Measurements from ENCODE around the gene MTHFSD.
"Not testable (repeated sequence)": the region's sequence is repeated elsewhere in the genome, so short reads cannot be mapped to it uniquely, and the experiment has no call there.

Gene MTHFSD

GRCh38 chr16:86593913-86594620 lies 39.0 kb upstream of the MTHFSD start:
- WGBS, 2 experiments (ENCODE audit: insufficient coverage in 2 of 2), result 75 to 76% methylated on average over 8 to 10 of the region's 13 CpGs
- Histone ChIP-seq H3K36me3 (ENCODE audit: control insufficient read depth, insufficient read depth, low read length) (no peaks in the 10 kb centered on the region), H3K4me3 (ENCODE audit: extremely low read depth, insufficient read depth, low read length, poor library complexity, severe bottlenecking) (no peak overlapping the region), H3K4me1 (ENCODE audit: control insufficient read depth, insufficient read depth, low read length, poor library complexity, severe bottlenecking) (peaks cover 3% of the 10 kb centered on the region), H3K9me3 (ENCODE audit: control insufficient read depth, low read length) (no peaks in the 10 kb centered on the region), H3K27ac (ENCODE audit: low read depth, low read length, severe bottlenecking) (no peak overlapping the region)

- Histone ChIP-seq H3K4me1 (ENCODE audit: control insufficient read depth, insufficient read depth, low read length, poor library complexity, severe bottlenecking) (peaks cover 3% of the 10 kb centered on the region), H3K27ac (ENCODE audit: low read depth, low read length, severe bottlenecking) (no peak overlapping the region), H3K36me3 (ENCODE audit: control insufficient read depth, insufficient read depth, low read length) (no peaks in the 10 kb centered on the region), H3K4me3 (ENCODE audit: extremely low read depth, insufficient read depth, low read length, poor library complexity, severe bottlenecking) (no peak overlapping the region), H3K9me3 (ENCODE audit: control insufficient read depth, low read length) (no peaks in the 10 kb centered on the region)
- WGBS, 2 experiments (ENCODE audit: insufficient coverage in 2 of 2), result 87 to 97% methylated on average over 4 of the region's 4 CpGs
Observed at GRCh38 chr16:86591270-86591669, 36.2 kb upstream of the MTHFSD start.

GRCh38 chr16:86590501-86591144 lies 35.6 kb upstream of the MTHFSD start:
- no peaks in the 10 kb centered on the region for H3K36me3 ChIP-seq (ENCODE audit: control insufficient read depth, insufficient read depth, low read length)
- 85 to 95% methylated on average over 2 to 3 of the region's 4 CpGs for WGBS, 2 experiments (ENCODE audit: insufficient coverage in 2 of 2)
- no peaks in the 10 kb centered on the region for H3K9me3 ChIP-seq (ENCODE audit: control insufficient read depth, low read length)
- no peak overlapping the region for H3K27ac ChIP-seq (ENCODE audit: low read depth, low read length, severe bottlenecking)
- peaks cover 3% of the 10 kb centered on the region for H3K4me1 ChIP-seq (ENCODE audit: control insufficient read depth, insufficient read depth, low read length, poor library complexity, severe bottlenecking)
- H3K4me3 ChIP-seq (ENCODE audit: extremely low read depth, insufficient read depth, low read length, poor library complexity, severe bottlenecking), result no peak overlapping the region

- WGBS, 2 experiments (ENCODE audit: insufficient coverage in 2 of 2), result 83 to 94% methylated on average over 3 of the region's 3 CpGs
- not testable (repeated sequence) for H3K4me1 ChIP-seq (ENCODE audit: control insufficient read depth, insufficient read depth, low read length, poor library complexity, severe bottlenecking); H3K27ac ChIP-seq (ENCODE audit: low read depth, low read length, severe bottlenecking); H3K36me3 ChIP-seq (ENCODE audit: control insufficient read depth, insufficient read depth, low read length); H3K4me3 ChIP-seq (ENCODE audit: extremely low read depth, insufficient read depth, low read length, poor library complexity, severe bottlenecking); H3K9me3 ChIP-seq (ENCODE audit: control insufficient read depth, low read length)
Observed at GRCh38 chr16:86587955-86588354, 32.9 kb upstream of the MTHFSD start.

DNA sequence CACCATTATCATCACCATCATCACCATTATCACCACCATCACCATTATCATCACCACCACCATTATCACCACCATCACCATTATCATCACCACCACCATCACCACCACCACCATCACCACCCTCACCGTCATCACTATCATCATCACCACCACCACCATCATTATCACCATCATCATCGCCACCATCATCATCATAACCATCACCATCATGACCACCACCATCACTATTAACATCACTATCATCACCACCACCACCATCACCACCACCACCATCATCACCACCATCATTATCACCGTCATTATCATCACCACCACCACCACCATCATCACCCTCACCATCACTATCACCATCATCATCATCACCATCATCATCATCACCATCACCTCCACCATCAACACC lies 32.5 kb upstream of the MTHFSD start:
- Histone ChIP-seq H3K9me3 (ENCODE audit: control insufficient read depth, low read length) (no peaks in the 10 kb centered on the region), H3K36me3 (ENCODE audit: control insufficient read depth, insufficient read depth, low read length) (no peaks in the 10 kb centered on the region), H3K27ac (ENCODE audit: low read depth, low read length, severe bottlenecking) (no peak overlapping the region), H3K4me3 (ENCODE audit: extremely low read depth, insufficient read depth, low read length, poor library complexity, severe bottlenecking) (no peak overlapping the region), H3K4me1 (ENCODE audit: control insufficient read depth, insufficient read depth, low read length, poor library complexity, severe bottlenecking) (peaks cover 3% of the 10 kb centered on the region)
- WGBS, 2 experiments (ENCODE audit: insufficient coverage in 2 of 2), result 90 to 92% methylated on average over 3 of the region's 3 CpGs

GRCh38 chr16:86585821-86586611 lies 31.0 kb upstream of the MTHFSD start:
- Histone ChIP-seq H3K36me3 (ENCODE audit: control insufficient read depth, insufficient read depth, low read length) (no peaks in the 10 kb centered on the region), H3K9me3 (ENCODE audit: control insufficient read depth, low read length) (no peaks in the 10 kb centered on the region), H3K4me1 (ENCODE audit: control insufficient read depth, insufficient read depth, low read length, poor library complexity, severe bottlenecking) (peaks cover 6% of the 10 kb centered on the region), H3K27ac (ENCODE audit: low read depth, low read length, severe bottlenecking) (no peak overlapping the region), H3K4me3 (ENCODE audit: extremely low read depth, insufficient read depth, low read length, poor library complexity, severe bottlenecking) (no peak overlapping the region)
- WGBS, 2 experiments (ENCODE audit: insufficient coverage in 2 of 2), result 76 to 80% methylated on average over 6 to 7 of the region's 10 CpGs

DNA sequence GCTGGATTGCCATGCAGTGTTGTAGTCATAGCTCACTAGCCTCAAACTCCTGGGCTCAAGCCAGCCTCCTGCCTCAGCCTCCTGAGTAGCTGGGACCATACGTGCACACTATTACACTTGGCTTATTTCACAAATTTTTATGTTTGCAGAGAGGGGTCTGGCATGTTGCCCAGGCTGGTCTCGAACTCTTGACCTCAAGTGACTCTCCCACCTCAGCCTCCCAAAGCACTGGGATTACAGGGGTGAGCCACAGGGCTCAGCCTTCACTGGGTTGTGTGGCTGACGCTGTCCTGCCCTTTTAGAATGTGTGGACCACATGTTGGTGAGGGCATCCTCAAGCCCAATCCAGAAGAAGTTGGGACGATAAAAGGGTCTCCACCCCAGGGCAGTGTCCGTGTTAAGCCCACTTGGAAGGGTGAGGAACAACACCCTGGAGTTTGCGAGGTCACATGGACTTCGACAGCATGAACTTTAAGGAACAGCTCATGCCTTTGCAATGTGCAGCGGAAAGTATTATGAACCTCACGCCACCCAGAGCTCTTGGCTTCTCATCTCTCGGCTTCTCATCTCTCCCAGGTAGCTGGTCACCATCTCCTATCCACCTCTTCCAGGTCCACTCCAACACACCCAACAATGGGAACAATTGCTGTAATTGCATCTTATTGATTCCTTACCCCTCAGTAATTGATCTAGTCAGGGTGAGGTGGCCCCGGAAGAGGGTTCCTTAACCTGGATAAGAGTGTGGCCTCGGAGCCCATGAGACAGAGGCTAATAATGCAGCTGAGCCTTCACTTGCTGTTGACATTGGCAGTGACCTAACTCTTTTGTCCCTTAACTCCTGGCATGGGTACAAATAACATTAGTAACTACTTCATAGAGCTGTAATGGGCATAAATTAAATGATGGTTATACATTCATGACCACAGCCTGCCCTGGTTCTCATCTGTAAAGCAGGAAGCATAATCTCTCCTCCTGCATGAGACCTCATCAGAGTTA lies 30.0 kb upstream of the MTHFSD start:
- 88 to 92% methylated on average over 9 to 11 of the region's 12 CpGs for WGBS, 2 experiments (ENCODE audit: insufficient coverage in 2 of 2)
- Histone ChIP-seq H3K36me3 (ENCODE audit: control insufficient read depth, insufficient read depth, low read length) (no peaks in the 10 kb centered on the region), H3K27ac (ENCODE audit: low read depth, low read length, severe bottlenecking) (no peak overlapping the region), H3K9me3 (ENCODE audit: control insufficient read depth, low read length) (no peaks in the 10 kb centered on the region), H3K4me3 (ENCODE audit: extremely low read depth, insufficient read depth, low read length, poor library complexity, severe bottlenecking) (no peak overlapping the region), H3K4me1 (ENCODE audit: control insufficient read depth, insufficient read depth, low read length, poor library complexity, severe bottlenecking) (peaks cover 13% of the 10 kb centered on the region)

- peaks cover 18% of the 10 kb centered on the region for H3K4me1 ChIP-seq (ENCODE audit: control insufficient read depth, insufficient read depth, low read length, poor library complexity, severe bottlenecking)
- H3K27ac ChIP-seq (ENCODE audit: low read depth, low read length, severe bottlenecking), result no peak overlapping the region
- WGBS, 2 experiments (ENCODE audit: insufficient coverage in 2 of 2), result 76 to 88% methylated on average over 4 of the region's 6 CpGs
- no peaks in the 10 kb centered on the region for H3K9me3 ChIP-seq (ENCODE audit: control insufficient read depth, low read length)
- no peak overlapping the region for H3K4me3 ChIP-seq (ENCODE audit: extremely low read depth, insufficient read depth, low read length, poor library complexity, severe bottlenecking)
- no peaks in the 10 kb centered on the region for H3K36me3 ChIP-seq (ENCODE audit: control insufficient read depth, insufficient read depth, low read length)
Observed at GRCh38 chr16:86584071-86584685, 29.1 kb upstream of the MTHFSD start.

DNA sequence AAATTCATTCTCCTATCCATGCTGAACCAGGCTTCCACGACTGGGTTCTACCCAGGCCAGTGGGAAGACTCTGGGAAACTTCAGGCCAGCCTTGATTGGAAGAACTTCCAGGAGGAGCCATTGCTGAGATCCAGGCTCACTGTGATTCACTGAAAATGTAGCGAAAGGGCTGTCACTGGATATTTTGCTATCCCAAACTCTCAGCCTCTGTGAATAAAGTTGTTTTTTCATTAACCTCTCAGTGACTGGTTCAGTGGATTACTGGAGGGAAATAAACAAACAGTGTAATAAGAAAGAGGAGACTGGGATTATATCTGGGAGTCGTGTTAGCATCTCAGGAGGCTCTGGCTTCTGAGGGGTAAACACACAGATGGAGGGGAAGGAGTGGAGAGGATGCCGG lies 26.4 kb upstream of the MTHFSD start:
- Histone ChIP-seq H3K9me3 (ENCODE audit: control insufficient read depth, low read length) (no peaks in the 10 kb centered on the region), H3K4me1 (ENCODE audit: control insufficient read depth, insufficient read depth, low read length, poor library complexity, severe bottlenecking) (peaks cover 41% of the 10 kb centered on the region), H3K36me3 (ENCODE audit: control insufficient read depth, insufficient read depth, low read length) (no peaks in the 10 kb centered on the region), H3K27ac (ENCODE audit: low read depth, low read length, severe bottlenecking) (no peak overlapping the region), H3K4me3 (ENCODE audit: extremely low read depth, insufficient read depth, low read length, poor library complexity, severe bottlenecking) (no peak overlapping the region)
- 87 to 91% methylated on average over 2 to 3 of the region's 4 CpGs for WGBS, 2 experiments (ENCODE audit: insufficient coverage in 2 of 2)

DNA sequence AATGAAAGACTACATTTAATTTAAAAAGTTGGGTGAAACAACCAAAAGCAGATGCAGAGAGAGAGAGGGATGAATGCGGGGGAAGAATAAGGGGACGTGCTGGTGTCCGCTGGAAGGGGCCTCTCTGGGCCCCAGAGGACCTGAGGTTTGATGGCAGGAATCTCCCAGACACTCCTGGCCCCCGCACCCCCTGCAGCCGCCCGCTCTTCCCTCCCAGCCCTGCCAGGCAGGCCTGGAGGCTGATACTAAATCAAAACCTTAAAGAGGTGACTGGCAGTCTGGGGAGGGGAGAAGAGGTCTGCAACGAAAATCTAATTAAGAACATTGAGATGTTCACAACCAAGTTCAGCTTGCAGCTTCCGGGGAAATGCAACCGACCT lies 25.7 kb upstream of the MTHFSD start:
- Histone ChIP-seq H3K36me3 (ENCODE audit: control insufficient read depth, insufficient read depth, low read length) (no peaks in the 10 kb centered on the region), H3K4me1 (ENCODE audit: control insufficient read depth, insufficient read depth, low read length, poor library complexity, severe bottlenecking) (peaks cover 41% of the 10 kb centered on the region), H3K4me3 (ENCODE audit: extremely low read depth, insufficient read depth, low read length, poor library complexity, severe bottlenecking) (no peak overlapping the region), H3K27ac (ENCODE audit: low read depth, low read length, severe bottlenecking) (no peak overlapping the region), H3K9me3 (ENCODE audit: control insufficient read depth, low read length) (no peaks in the 10 kb centered on the region)
- 86 to 96% methylated on average over 5 to 7 of the region's 9 CpGs for WGBS, 2 experiments (ENCODE audit: insufficient coverage in 2 of 2)
